Mucosa of descending colon (tissue), 3 donors: ENCODE results near the gene KIR3DL3. TPM values are rescaled to one million over a fixed set of nuclear protein-coding genes. Genes with fewer than 3 reads are reported as not detected.
"Not testable (repeated sequence)": the region's sequence is repeated elsewhere in the genome, so short reads cannot be mapped to it uniquely, and the experiment has no call there.

ENCODE experiments used
- ATAC-seq: fragments of 200-7000 bp; cut with Tn5 transposase; one replicate; pipeline ENCODE4 v1.9.1; 2020; ENCODE audit warnings: mild to moderate bottlenecking, moderate library complexity
- DNase-seq, 3 donors: peaks; one replicate each; pipeline ENCODE4 v3.0.0-alpha.2; 2020
- H3K36me3 ChIP-seq: fragments of 200-600 bp; one replicate; pipeline ENCODE4 v1.8.0; 2021; ENCODE audit warnings: low read depth, mild to moderate bottlenecking
- H3K4me1 ChIP-seq: fragments of 200-600 bp; one replicate; pipeline ENCODE4 v1.8.0; 2021; ENCODE audit warnings: low read depth, mild to moderate bottlenecking
- H3K4me3 ChIP-seq: fragments of 200-600 bp; one replicate; pipeline ENCODE4 v1.8.0; 2021; ENCODE audit warnings: mild to moderate bottlenecking
- H3K9me3 ChIP-seq: fragments of 200-600 bp; one replicate; pipeline ENCODE4 v1.8.0; 2021; ENCODE audit warnings: mild to moderate bottlenecking
- intact Hi-C, 2 donors: fragments of 100-400 bp; cut with DNase I in 1 of 2; cut with micrococcal nuclease in 1 of 2; formaldehyde crosslinking; loops; one replicate each; pipeline versions ENCODE4 v1.11.0 to v1.11.1; 2022; cut with DNase I, micrococcal nuclease
- long read RNA-seq, 2 donors: library from polyadenylated mRNA; unstranded; transcript quantifications; one replicate each; pipeline ENCODE4 v2.0.0, GENCODE V29; 2019 to 2021
- total RNA-seq, 3 donors: library from RNA; stranded (reverse); fragmentation: NEBNext Ultra II Directional in 2 of 3; extraction: Animal tissue kit (Norgen Biotek cat#: 25700) in 2 of 3; gene quantifications; one replicate each; pipeline versions ENCODE4 v1.2.1 to v1.2.4, GENCODE V29; 2021 to 2023
- TF ChIP-seq, protein P1 (sequence below): fragments of 200-600 bp; IDR thresholded peaks from one replicate; pipeline ENCODE4 v1.8.0; 2022; ENCODE audit warnings: antibody characterized with exemption, mild to moderate bottlenecking
- donor health status: DM: no; HTN: no; CAD: no; lungs with moderate emphysema.
- donor health status: DM: no; HTN: no; CAD: no.
- donor health status: DM: no; HTN: yes; CAD: no.

The KIR3DL3 gene
- not detected for total RNA-seq
- long read RNA-seq, donor 1, result 0 reads
- long read RNA-seq, donor 2, result 0 reads

DNA sequence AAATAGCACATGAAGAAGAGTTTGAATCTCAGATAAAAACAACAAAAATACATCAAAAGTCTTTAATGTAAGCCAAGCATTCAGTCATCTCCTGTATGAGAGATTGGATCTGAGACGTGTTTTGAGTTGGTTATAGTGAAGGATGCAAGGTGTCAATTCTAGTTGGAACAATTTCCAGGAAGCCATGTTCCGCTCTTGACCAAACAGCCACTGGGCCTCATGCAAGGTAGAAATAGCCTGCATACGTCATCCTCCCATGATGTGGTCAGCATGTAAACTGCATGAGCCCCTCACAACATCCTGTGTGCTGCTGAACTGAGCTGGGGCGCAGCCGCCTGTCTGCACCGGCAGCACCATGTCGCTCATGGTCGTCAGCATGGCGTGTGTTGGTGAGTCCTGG, at the start of gene KIR3DL3:
Gene KIR3DL3 (plus strand): TSS at position 301 of the 400 bp plus-strand sequence. CDS start 55 bp downstream, at position 356.
- ATAC-seq (no peak), DNase-seq (no peak)
- Histone ChIP-seq H3K36me3 (no peaks in the 10 kb centered on the region), H3K4me3 (no peak within 1 kb of the TSS), H3K4me1 (no peaks in the 10 kb centered on the region), H3K9me3 (peaks cover 28% of the 10 kb centered on the region)
- TF ChIP-seq, protein P1, sequence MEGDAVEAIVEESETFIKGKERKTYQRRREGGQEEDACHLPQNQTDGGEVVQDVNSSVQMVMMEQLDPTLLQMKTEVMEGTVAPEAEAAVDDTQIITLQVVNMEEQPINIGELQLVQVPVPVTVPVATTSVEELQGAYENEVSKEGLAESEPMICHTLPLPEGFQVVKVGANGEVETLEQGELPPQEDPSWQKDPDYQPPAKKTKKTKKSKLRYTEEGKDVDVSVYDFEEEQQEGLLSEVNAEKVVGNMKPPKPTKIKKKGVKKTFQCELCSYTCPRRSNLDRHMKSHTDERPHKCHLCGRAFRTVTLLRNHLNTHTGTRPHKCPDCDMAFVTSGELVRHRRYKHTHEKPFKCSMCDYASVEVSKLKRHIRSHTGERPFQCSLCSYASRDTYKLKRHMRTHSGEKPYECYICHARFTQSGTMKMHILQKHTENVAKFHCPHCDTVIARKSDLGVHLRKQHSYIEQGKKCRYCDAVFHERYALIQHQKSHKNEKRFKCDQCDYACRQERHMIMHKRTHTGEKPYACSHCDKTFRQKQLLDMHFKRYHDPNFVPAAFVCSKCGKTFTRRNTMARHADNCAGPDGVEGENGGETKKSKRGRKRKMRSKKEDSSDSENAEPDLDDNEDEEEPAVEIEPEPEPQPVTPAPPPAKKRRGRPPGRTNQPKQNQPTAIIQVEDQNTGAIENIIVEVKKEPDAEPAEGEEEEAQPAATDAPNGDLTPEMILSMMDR, result no peak
- intact Hi-C loops, result no loop called here

DNA sequence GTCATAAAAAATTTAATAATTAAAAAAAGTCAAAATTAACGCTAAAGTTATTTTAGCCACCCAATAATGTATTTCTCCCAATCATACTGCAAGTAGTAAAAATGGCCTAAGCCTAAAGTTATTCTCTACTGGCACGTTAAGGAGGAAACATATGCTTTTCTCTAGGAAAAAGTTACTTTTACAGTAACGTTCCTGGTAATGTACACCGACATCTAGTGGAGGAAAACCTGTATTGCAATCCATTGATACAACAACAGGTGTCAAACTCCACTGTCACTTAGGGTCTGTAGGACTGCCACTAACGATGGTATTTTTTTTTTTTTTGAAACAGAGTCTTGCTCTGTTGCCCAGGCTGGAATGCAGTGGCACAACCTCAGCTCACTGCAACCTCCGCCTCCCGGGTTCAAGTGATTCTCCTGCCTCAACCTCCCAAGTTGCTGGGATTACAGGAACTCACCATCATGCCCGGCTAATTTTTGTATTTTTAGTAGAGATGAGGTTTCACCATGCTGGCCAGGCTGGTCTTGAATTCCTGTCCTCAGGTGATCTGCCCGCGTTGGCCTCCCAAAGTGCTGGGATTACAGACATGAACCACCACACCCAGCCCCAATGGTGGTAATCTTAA, 47.9 kb upstream of the KIR3DL3 start:
- ATAC-seq (peak; percentile 54), DNase-seq (peak in 1 of 3 donors; percentile 50)
- intact Hi-C loops, H3K36me3 ChIP-seq, H3K4me3 ChIP-seq, H3K9me3 ChIP-seq, H3K4me1 ChIP-seq: not testable (repeated sequence)
- TF ChIP-seq, protein P1, result peak; percentile 79

DNA sequence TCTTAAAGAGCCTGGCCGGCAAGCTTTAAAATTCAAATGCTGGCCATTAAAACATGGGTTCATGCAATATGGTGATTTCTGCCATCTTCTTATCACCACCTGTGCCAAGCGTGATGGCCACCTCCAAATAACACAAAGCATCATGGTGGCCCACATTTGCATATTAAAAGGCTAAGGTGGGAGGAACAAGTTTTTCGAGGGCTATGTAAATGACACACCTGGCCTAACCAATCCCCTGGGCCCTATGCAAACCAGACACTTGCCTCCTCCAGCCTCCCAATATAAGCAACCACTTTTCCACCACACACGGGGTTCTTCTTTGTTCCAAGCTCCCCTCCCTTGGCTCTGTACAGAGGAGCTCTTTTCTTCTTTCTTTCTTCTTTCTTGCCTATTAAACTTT, 47.0 kb upstream of the KIR3DL3 start:
- no peaks in the 10 kb centered on the region for H3K36me3 ChIP-seq
- ATAC-seq, result no peak
- no peaks in the 10 kb centered on the region for H3K9me3 ChIP-seq
- TF ChIP-seq, protein P1, result no peak
- no peak overlapping the region for H3K4me3 ChIP-seq
- no peak for DNase-seq
- H3K4me1 ChIP-seq, result no peaks in the 10 kb centered on the region
- intact Hi-C loops, result no loop called here

DNA sequence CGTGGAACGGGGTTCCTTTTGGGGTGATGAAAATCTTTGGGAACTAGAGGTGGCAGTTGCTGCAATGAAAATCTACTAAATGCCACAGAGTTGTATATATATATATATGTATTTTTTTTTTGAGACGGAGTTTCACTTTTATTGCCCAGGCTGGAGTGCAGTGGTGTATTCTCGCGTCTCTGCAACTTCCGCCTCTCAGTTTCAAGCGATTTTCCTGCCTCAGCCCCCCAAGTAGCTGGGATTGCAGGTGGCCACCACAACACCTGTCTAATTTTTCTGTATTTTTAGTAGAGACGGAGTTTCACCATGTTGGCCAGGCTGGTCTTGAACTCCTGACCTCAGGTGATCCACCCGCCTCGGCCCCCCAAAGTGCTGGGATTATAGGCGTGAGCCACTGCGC, 42.6 kb upstream of the KIR3DL3 start:
- H3K4me1 ChIP-seq, H3K36me3 ChIP-seq, DNase-seq, H3K9me3 ChIP-seq, H3K4me3 ChIP-seq, intact Hi-C loops, ATAC-seq: not testable (repeated sequence)

DNA sequence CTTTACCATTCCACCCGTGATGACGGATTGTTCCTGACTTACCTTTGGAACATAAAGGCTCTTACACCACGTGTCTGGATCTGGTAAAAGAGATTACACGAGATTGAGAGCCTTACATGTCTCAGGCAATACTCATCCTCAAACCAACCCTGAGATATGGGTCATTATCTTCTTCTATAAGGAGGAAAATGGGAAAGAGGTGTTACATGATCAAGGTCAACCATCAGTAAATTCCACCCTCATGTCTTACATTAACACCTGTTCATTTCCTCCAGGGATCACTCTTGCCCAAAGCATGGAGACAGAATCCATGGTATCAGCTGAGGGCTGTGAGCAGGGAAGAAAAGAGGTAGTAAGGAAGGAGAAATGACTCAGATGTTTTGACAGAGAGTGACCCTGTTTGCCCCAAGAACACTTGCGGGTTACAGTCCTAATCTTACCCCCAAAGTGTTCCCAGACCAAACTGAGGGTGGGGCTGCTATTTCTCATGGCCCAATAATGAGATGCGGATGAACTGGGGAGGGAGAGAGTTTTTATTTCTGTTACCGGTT, 41.9 kb upstream of the KIR3DL3 start:
- Histone ChIP-seq H3K4me1 (no peaks in the 10 kb centered on the region), H3K4me3 (no peak overlapping the region), H3K9me3 (no peaks in the 10 kb centered on the region), H3K36me3 (no peaks in the 10 kb centered on the region)
- TF ChIP-seq, protein P1, result no peak
- intact Hi-C loops, result no loop called here
- no peak for ATAC-seq
- no peak for DNase-seq

DNA sequence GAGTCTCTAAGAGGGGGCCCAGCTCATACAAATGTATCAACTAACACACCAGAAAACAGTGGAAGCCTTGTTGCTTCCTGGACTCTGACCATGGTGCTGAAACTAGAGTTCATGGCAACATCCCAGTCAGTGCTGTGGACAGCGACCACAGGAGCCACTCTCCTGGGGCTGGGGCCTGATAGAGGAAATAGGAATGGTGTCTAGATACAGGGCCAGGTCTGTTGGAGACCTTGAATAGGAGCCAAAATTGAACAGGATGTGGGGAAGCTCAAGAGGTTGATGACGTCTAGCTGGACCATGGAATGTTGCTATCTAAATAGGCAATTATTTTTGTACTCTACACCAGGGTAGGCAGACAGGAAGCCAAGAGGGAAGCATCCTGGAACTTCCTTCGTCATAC, 39.7 kb upstream of the KIR3DL3 start:
- no peaks in the 10 kb centered on the region for H3K9me3 ChIP-seq
- H3K36me3 ChIP-seq, result no peaks in the 10 kb centered on the region
- no peaks in the 10 kb centered on the region for H3K4me1 ChIP-seq
- intact Hi-C loops, result no loop called here
- ATAC-seq (no peak), DNase-seq (peak in 1 of 3 donors; percentile 25)
- TF ChIP-seq, protein P1, result no peak
- no peak overlapping the region for H3K4me3 ChIP-seq
